Fibroblast of lung (primary cell): Measurements from ENCODE around the gene SEC31A. TPM values are rescaled to one million over a fixed set of nuclear protein-coding genes. Genes with fewer than 3 reads are reported as not detected.
A peak's percentile ranks its signal among the peaks of the same experiment; 100 is the strongest.

Experiments used
- DNase-seq, 2 donors: peaks; one replicate each; pipeline versions ENCODE4 v3.0.0 to v3.0.0-alpha.2; 2010; ENCODE audit warnings: low read depth in 2 of 2
- H2AFZ ChIP-seq: 2 replicates; pipeline ENCODE4 v1.5.1; 2012; ENCODE audit warnings: low read length, control low read depth, inconsistent platforms
- H3K27ac ChIP-seq: 2 replicates; pipeline ENCODE4 v1.5.1; 2011; ENCODE audit warnings: low read length, control low read depth; ENCODE audit not compliant: insufficient read depth
- H3K27me3 ChIP-seq: 2 replicates; pipeline ENCODE4 v1.5.1; 2011; ENCODE audit warnings: mild to moderate bottlenecking, low read length; ENCODE audit not compliant: control insufficient read depth, insufficient read depth
- H3K36me3 ChIP-seq: 2 replicates; pipeline ENCODE4 v1.5.1; 2011; ENCODE audit warnings: low read length; ENCODE audit not compliant: control insufficient read depth, insufficient read depth
- H3K4me1 ChIP-seq: 2 replicates; pipeline ENCODE4 v1.5.1; 2011; ENCODE audit warnings: low read length; ENCODE audit not compliant: control insufficient read depth, insufficient read depth; ENCODE audit errors: extremely low read depth
- H3K4me2 ChIP-seq: 2 replicates; pipeline ENCODE4 v1.5.1; 2011; ENCODE audit warnings: low read length, control low read depth; ENCODE audit not compliant: insufficient read depth; ENCODE audit errors: extremely low read depth
- H3K4me3 ChIP-seq, 4 experiments: fragments of 200-600 bp in 1 of 4; sonication (generic) in 1 of 4; replicated peaks in 1 of 4; 2 replicates each; pipeline ENCODE4 v1.5.1; 2011 to 2016; ENCODE audit warnings: low read length in 4 of 4, low read depth in 3 of 4, mild to moderate bottlenecking in 3 of 4, control low read depth in 2 of 4, inconsistent platforms in 1 of 4, mixed read lengths in 1 of 4; ENCODE audit not compliant: insufficient read depth in 1 of 4; ENCODE audit errors: control extremely low read depth in 1 of 4
- H3K79me2 ChIP-seq: 2 replicates; pipeline ENCODE4 v1.5.1; 2012; ENCODE audit warnings: mild to moderate bottlenecking, low read length, inconsistent platforms; ENCODE audit not compliant: control insufficient read depth, insufficient read depth
- H3K9ac ChIP-seq: 2 replicates; pipeline ENCODE4 v1.5.1; 2011; ENCODE audit warnings: mild to moderate bottlenecking, low read length, control low read depth; ENCODE audit not compliant: insufficient read depth
- H3K9me3 ChIP-seq: 2 replicates; pipeline ENCODE4 v1.5.1; 2012; ENCODE audit warnings: low read depth, low read length; ENCODE audit not compliant: control insufficient read depth, insufficient read depth
- H4K20me1 ChIP-seq: 2 replicates; pipeline ENCODE4 v1.5.1; 2011; ENCODE audit warnings: low read length; ENCODE audit not compliant: control insufficient read depth, insufficient read depth; ENCODE audit errors: extremely low read depth
- EZH2 ChIP-seq: IDR thresholded peaks from 2 replicates; pipeline ENCODE4 v1.5.1; 2012; ENCODE audit warnings: low read length, control low read depth, mild to moderate bottlenecking; ENCODE audit errors: missing control alignments
- polyA plus RNA-seq, 2 donors: library from polyadenylated mRNA; depleted of rRNA in 1 of 2; stranded (reverse) in 1 of 2; unstranded in 1 of 2; fragments of >200 nt; gene quantifications; 2 replicates each; pipeline ENCODE4 v1.2.1, GENCODE V29; 2011 to 2012; ENCODE audit warnings: missing spikeins in 1 of 2
- total RNA-seq: library from RNA; depleted of rRNA; stranded (reverse); fragments of >200 nt; gene quantifications from 2 replicates; pipeline ENCODE4 v1.2.1, GENCODE V29; 2014
- TF ChIP-seq, protein P1 (sequence below), 2 donors: IDR thresholded peaks in 1 of 2; conservative IDR thresholded peaks in 1 of 2; 1 replicate in 1 of 2; 2 replicates in 1 of 2; pipeline ENCODE4 v1.5.1; 2011 to 2012; ENCODE audit warnings: low read length in 2 of 2, control low read depth in 1 of 2, inconsistent platforms in 1 of 2, low read depth in 1 of 2, mild to moderate bottlenecking in 1 of 2

The SEC31A gene
- total and polyA plus RNA-seq, 2 donors (not counting 1 experiment from before 2014, with no cell fraction given): 342 to 472 TPM

DNA sequence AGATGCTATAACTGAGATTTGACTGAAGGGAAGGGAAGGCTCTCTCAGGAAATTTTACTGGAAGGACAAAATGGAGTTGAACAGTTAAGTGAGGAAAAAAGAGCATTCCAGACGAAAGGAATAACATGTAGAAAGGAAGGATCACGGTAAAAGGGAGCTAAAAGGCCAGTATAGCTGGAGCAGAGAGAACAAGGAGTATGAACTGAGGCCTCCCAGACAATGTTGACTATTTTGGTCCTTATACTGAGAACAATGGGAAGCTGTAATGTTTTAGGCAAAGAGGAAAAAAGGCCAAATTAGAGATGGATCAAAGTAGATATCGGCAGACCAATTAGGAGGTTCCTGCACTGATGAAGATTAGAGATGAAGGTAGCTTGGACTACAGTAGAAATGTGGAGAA lies 65.5 kb downstream of the SEC31A start:
- Histone ChIP-seq H4K20me1 (no peaks in the 10 kb centered on the region), H3K4me2 (no peak overlapping the region), H3K4me1 (no peaks in the 10 kb centered on the region), H3K36me3 (peaks cover 22% of the 10 kb centered on the region), H3K4me3 (no peak overlapping the region), H3K9ac (no peak overlapping the region), H2AFZ (no peak overlapping the region), H3K9me3 (no peaks in the 10 kb centered on the region), H3K27ac (no peak overlapping the region), H3K27me3 (no peaks in the 10 kb centered on the region), H3K79me2 (no peaks in the 10 kb centered on the region)
- no peak for DNase-seq
- no peak for TF ChIP-seq EZH2
- TF ChIP-seq, protein P1, sequence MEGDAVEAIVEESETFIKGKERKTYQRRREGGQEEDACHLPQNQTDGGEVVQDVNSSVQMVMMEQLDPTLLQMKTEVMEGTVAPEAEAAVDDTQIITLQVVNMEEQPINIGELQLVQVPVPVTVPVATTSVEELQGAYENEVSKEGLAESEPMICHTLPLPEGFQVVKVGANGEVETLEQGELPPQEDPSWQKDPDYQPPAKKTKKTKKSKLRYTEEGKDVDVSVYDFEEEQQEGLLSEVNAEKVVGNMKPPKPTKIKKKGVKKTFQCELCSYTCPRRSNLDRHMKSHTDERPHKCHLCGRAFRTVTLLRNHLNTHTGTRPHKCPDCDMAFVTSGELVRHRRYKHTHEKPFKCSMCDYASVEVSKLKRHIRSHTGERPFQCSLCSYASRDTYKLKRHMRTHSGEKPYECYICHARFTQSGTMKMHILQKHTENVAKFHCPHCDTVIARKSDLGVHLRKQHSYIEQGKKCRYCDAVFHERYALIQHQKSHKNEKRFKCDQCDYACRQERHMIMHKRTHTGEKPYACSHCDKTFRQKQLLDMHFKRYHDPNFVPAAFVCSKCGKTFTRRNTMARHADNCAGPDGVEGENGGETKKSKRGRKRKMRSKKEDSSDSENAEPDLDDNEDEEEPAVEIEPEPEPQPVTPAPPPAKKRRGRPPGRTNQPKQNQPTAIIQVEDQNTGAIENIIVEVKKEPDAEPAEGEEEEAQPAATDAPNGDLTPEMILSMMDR (conservative IDR thresholded peaks at IDR 0.05 in 1 of 2, IDR thresholded peaks at IDR 0.05 in 1 of 2; ENCODE audit: low read depth in 1 of 2, low read length in 2 of 2): no peak

DNA sequence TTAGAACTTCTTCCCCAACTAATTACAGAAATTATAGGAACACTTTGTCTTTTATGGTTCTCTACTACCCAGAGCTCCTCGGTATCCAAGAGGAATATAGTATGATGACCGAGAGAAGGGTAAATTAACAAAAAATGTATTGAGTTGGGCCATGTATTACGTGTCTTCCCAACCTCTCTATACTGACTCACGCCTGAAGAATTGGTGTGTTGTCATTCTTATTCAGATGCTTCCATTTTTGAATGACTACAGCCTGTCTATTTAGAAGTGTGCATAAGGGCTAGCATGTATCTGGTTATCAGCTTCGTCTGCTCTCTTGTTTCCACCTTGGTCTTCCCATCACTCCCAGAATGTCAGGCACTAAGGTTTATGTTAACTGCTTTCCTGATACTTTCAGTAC lies 67.9 kb downstream of the SEC31A start:
- TF ChIP-seq, protein P1 (conservative IDR thresholded peaks at IDR 0.05 in 1 of 2, IDR thresholded peaks at IDR 0.05 in 1 of 2; ENCODE audit: low read depth in 1 of 2, low read length in 2 of 2): no peak
- no peak for TF ChIP-seq EZH2
- Histone ChIP-seq H3K4me2 (no peak overlapping the region), H2AFZ (no peak overlapping the region), H3K9me3 (no peaks in the 10 kb centered on the region), H3K9ac (no peak overlapping the region), H3K27me3 (no peaks in the 10 kb centered on the region), H3K4me3 (no peak overlapping the region), H3K79me2 (no peaks in the 10 kb centered on the region), H3K27ac (no peak overlapping the region), H4K20me1 (no peaks in the 10 kb centered on the region), H3K36me3 (peaks cover 23% of the 10 kb centered on the region), H3K4me1 (no peaks in the 10 kb centered on the region)
- DNase-seq: peak in 1 of 2 donors; percentile 67

DNA sequence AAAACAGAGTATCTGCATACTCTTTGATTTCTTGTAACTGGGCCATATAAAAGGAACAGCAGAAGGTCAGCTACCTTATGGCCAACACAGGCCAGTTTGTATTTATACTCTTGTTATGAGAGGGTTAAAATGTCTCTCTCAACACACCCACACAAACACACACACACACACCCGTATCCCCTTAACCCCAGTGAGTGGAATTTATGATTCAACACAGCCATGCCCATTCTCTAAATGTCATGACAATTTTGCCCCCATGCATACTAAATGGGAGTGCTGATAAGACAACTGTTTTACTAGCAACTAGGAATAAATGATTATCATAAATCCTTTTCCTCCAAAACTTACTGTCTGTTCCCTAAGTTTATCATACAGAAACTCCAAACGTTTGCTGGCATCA lies 70.3 kb downstream of the SEC31A start:
- Histone ChIP-seq H3K27ac (no peak overlapping the region), H4K20me1 (no peaks in the 10 kb centered on the region), H2AFZ (no peak overlapping the region), H3K4me3 (no peak overlapping the region), H3K79me2 (no peaks in the 10 kb centered on the region), H3K36me3 (peaks cover 20% of the 10 kb centered on the region), H3K4me2 (no peak overlapping the region), H3K4me1 (no peaks in the 10 kb centered on the region), H3K27me3 (no peaks in the 10 kb centered on the region), H3K9me3 (no peaks in the 10 kb centered on the region), H3K9ac (no peak overlapping the region)
- no peak for TF ChIP-seq EZH2
- TF ChIP-seq, protein P1 (conservative IDR thresholded peaks at IDR 0.05 in 1 of 2, IDR thresholded peaks at IDR 0.05 in 1 of 2; ENCODE audit: low read depth in 1 of 2, low read length in 2 of 2): no peak
- no peak for DNase-seq
